Heart left ventricle (tissue), 13 donors: ENCODE data around the gene TAPBP.

Experiments
- POLR2A ChIP-seq, 2 donors: fragments of 450-650 bp; IDR thresholded peaks; one replicate each; pipeline ENCODE4 v1.6.1; 2017; ENCODE audit warnings: antibody characterized with exemption in 2 of 2, mild to moderate bottlenecking in 2 of 2, moderate library complexity in 2 of 2
- TF ChIP-seq, protein P1 (sequence below), 12 donors: fragments of 200-600 bp; sonication (generic) in 4 of 12; IDR thresholded peaks; one replicate each; pipeline versions ENCODE4 v1.5.0 to v1.8.0; 2018 to 2022; ENCODE audit warnings: antibody characterized with exemption in 12 of 12, mild to moderate bottlenecking in 5 of 12
- donor health status: ischemic (EF 13 %, LVEDD 7.1; RV severe dilation, severe dysfunction).
- donor health status: DM: no; HTN: yes; CAD: no.
- donor health status: DM: no; HTN: no; CAD: no.
- donor health status: ischemic (EF 25% LVEDD 6.9; RV normal size, moderate dysfunction).
- donor health status: ischemic (EF 25% LVEDD 5.7; RV mildly dilated, moderate dysfunction).
- donor health status: ischemic (EF 35%, LVEDD 5.7; RV mildly dilated, moderate dysfunction).
- donor health status: nonischemic (EF 11% LVEDD 7.7; RV severe dilation, severe dysfunction).
- donor health status: DM: yes; HTN: yes; CAD: no.
- donor health status: PGD.
- donor health status: ischemic (EF 29% LVEDD 5.4; RV normal size, mild dysfunction).
- donor health status: nonischemic (EF 23%, LVEDD 6.1; RV moderate dilation, normal function).

DNA sequence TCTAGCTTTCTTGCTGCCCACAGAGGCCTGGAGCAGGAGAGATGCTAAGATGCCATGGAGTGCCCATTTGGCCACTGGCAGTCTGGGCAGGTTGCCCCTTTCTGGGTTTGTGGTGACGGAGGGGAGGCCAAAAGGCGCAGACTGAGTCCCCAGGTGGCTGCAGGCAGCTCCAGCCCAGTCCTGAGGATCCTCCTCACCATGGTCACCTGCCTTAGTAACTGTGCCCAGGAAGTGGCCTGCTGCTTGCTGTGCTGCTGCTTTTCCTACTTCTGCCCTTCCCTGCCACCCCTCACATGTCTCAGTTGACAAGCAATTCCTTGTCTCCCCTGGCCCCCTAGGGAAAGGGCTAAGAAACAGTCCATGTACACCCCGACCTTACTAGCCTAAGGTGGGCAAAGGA, 42.4 kb upstream of the TAPBP start:
- TF ChIP-seq POLR2A (IDR thresholded peaks at IDR 0.05), result no peak
- TF ChIP-seq, protein P1, sequence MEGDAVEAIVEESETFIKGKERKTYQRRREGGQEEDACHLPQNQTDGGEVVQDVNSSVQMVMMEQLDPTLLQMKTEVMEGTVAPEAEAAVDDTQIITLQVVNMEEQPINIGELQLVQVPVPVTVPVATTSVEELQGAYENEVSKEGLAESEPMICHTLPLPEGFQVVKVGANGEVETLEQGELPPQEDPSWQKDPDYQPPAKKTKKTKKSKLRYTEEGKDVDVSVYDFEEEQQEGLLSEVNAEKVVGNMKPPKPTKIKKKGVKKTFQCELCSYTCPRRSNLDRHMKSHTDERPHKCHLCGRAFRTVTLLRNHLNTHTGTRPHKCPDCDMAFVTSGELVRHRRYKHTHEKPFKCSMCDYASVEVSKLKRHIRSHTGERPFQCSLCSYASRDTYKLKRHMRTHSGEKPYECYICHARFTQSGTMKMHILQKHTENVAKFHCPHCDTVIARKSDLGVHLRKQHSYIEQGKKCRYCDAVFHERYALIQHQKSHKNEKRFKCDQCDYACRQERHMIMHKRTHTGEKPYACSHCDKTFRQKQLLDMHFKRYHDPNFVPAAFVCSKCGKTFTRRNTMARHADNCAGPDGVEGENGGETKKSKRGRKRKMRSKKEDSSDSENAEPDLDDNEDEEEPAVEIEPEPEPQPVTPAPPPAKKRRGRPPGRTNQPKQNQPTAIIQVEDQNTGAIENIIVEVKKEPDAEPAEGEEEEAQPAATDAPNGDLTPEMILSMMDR (IDR thresholded peaks at IDR 0.05), result no peak
